Naive B cell (primary cell): ENCODE data around the gene SH3TC1. TPM values are rescaled to one million over a fixed set of nuclear protein-coding genes. Genes with fewer than 3 reads are reported as not detected.

Source experiments
- ATAC-seq, 2 donors: fragments of 150-1000 bp; cut with Tn5 transposase; 2 replicates each; pipeline ENCODE4 v1.10.0; 2021; ENCODE audit warnings: low read depth in 2 of 2, mild to moderate bottlenecking in 2 of 2, moderate library complexity in 2 of 2
- DNase-seq: peaks from one replicate; pipeline ENCODE4 v3.0.0; 2022
- H3K27ac Mint-ChIP-seq, 6 donors: one replicate each; pipeline ENCODE4 v1.8.0; 2020 to 2022; ENCODE audit warnings: mild to moderate bottlenecking in 6 of 6, mixed read lengths in 6 of 6, moderate library complexity in 5 of 6, inconsistent platforms in 2 of 6
- H3K27me3 Mint-ChIP-seq, 3 donors: one replicate each; pipeline ENCODE4 v1.8.0; 2021 to 2022; ENCODE audit warnings: mixed read lengths in 3 of 3, mild to moderate bottlenecking in 1 of 3
- H3K36me3 Mint-ChIP-seq, 2 donors: one replicate each; pipeline ENCODE4 v1.8.0; 2020 to 2022; ENCODE audit warnings: mixed read lengths in 2 of 2, inconsistent platforms in 1 of 2, mild to moderate bottlenecking in 1 of 2
- H3K4me1 Mint-ChIP-seq, 3 donors: one replicate each; pipeline ENCODE4 v1.8.0; 2020 to 2022; ENCODE audit warnings: mixed read lengths in 3 of 3, inconsistent platforms in 1 of 3, mild to moderate bottlenecking in 1 of 3, moderate library complexity in 1 of 3
- H3K4me3 Mint-ChIP-seq, 8 donors: one replicate each; pipeline ENCODE4 v1.8.0; 2020 to 2022; ENCODE audit warnings: mild to moderate bottlenecking in 8 of 8, mixed read lengths in 8 of 8, moderate library complexity in 8 of 8, inconsistent platforms in 2 of 8
- H3K9me3 Mint-ChIP-seq, 7 donors: one replicate each; pipeline ENCODE4 v1.8.0; 2020 to 2022; ENCODE audit warnings: mixed read lengths in 7 of 7, mild to moderate bottlenecking in 5 of 7, inconsistent platforms in 2 of 7, moderate library complexity in 1 of 7
- polyA plus RNA-seq, 6 donors: library from polyadenylated mRNA; unstranded; fragments of 300-500 nt; fragmentation: Illumina TruSeq; gene quantifications; one replicate each; pipeline ENCODE4 v1.2.3, GENCODE V29; 2021; ENCODE audit warnings: low read depth in 6 of 6

Gene SH3TC1
- polyA plus RNA-seq, 6 donors from 2014 or later: 24.1 to 64.3 (median 37.5) TPM

DNA sequence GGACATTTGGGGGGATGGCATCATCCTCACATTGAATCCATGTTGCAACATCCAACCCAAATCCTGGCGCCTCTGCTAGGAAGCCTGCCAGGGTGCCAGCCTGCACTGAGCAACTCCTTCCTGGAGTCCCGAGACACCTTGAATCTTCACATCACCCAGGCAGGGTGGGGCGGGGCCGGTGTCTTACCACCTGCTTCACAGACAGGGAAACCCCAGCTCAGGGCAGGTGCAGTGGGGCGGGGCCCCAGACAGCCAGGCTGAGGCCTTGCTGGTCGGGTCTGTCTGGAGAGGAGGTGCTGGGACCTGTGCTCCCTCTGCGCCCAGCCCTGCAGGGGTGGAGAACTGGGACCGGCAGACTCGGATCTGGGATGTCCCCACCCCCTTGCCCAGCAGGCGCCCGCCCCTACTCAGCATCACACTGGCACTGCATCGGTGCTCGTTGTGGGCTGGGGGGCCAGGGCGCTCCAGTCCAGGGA lies 39.0 kb downstream of the SH3TC1 start:
- peak; percentile 38 for DNase-seq
- Mint-ChIP-seq H3K36me3 (peaks cover 0 to 7% of the 10 kb centered on the region in 2 donors), H3K27ac (peak overlapping the region in 4 of 6 donors; percentile 10 to 80 (median 45)), H3K27me3 (no peaks in the 10 kb centered on the region), H3K4me3 (peak overlapping the region in 1 of 8 donors; percentile 57), H3K9me3 (no peaks in the 10 kb centered on the region), H3K4me1 (peaks cover 0 to 9% (median 3%) of the 10 kb centered on the region in 3 donors)
- ATAC-seq: peak; percentile 53 to 80

DNA sequence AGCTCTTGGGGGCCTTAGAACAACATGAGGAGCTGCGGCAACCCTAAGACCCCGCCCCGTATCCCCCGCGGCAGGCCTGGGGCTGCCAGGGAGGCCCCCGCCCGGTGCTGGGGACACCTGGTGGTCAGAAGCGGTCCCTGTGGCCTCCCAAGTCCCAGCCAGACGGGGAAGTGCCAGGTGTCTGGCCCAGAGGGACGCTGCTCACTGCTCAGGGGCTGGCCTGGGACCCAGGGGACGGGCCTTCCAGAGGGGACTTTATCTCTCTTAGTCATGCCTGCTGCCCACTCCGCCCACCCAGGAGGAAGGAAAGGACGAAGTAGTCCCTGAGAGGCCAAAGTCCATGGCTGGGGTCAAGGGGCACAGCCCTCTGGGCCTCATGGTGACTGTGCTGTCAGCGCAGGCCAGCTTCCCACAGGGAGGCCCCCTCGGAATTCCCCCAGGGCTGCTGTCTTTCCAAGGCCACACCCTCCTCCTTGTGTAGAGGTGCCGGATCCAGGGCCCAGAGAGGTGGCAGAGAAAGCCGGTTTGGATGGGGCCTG lies 39.5 kb downstream of the SH3TC1 start:
- DNase-seq (no peak), ATAC-seq (no peak)
- Mint-ChIP-seq H3K36me3 (peaks cover 0 to 7% of the 10 kb centered on the region in 2 donors), H3K27ac (peak overlapping the region in 1 of 6 donors; percentile 28), H3K27me3 (no peaks in the 10 kb centered on the region), H3K9me3 (no peaks in the 10 kb centered on the region), H3K4me1 (peaks cover 0 to 9% (median 3%) of the 10 kb centered on the region in 3 donors), H3K4me3 (no peak overlapping the region)

DNA sequence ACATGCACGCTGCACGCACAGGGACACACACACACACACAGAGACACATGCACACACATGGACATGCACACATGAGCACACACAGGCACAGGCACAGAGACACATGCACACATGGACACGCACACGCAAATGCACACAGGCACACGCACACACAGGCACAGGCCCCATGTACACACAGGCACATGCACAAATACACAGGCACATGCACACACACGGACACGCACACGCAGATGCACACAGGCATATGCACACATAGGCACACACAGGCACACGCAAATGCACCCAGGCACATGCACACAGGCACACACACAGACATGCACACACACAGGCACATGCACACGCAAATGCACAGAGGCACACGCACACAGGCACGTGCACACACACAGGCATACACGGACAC lies 40.1 kb downstream of the SH3TC1 start:
- H3K9me3 Mint-ChIP-seq: no peaks in the 10 kb centered on the region
- H3K27me3 Mint-ChIP-seq: no peaks in the 10 kb centered on the region
- peaks cover 0 to 7% of the 10 kb centered on the region in 2 donors for H3K36me3 Mint-ChIP-seq
- H3K4me1 Mint-ChIP-seq: peaks cover 0 to 9% (median 3%) of the 10 kb centered on the region in 3 donors
- no peak overlapping the region for H3K4me3 Mint-ChIP-seq
- ATAC-seq (no peak), DNase-seq (no peak)
- peak overlapping the region in 3 of 6 donors; percentile 28 to 51 (median 28) for H3K27ac Mint-ChIP-seq

DNA sequence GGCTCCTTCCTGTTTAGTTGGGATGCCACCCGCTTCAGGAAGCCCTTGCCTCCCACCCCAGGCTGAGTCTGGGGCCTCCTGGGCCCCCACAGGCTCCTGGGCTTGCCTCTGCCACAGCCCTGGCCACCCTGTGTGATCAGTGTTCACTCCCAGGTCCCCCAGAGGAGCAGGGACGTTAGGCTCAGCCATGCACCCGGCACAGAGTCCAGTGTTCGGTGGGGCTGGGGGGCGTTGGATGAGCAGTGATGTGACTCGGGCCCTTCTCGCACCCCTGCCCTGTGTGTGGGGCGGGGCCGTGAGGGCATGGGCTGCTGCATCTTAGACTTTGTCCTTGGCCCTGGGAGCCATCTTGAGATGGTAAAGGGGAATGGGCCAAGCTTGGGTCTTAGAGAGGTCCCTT lies 40.6 kb downstream of the SH3TC1 start:
- Mint-ChIP-seq H3K27me3 (no peaks in the 10 kb centered on the region), H3K36me3 (peaks cover 0 to 7% of the 10 kb centered on the region in 2 donors), H3K27ac (no peak overlapping the region), H3K9me3 (no peaks in the 10 kb centered on the region), H3K4me3 (no peak overlapping the region), H3K4me1 (peaks cover 0 to 9% (median 3%) of the 10 kb centered on the region in 3 donors)
- DNase-seq: no peak
- no peak for ATAC-seq

DNA sequence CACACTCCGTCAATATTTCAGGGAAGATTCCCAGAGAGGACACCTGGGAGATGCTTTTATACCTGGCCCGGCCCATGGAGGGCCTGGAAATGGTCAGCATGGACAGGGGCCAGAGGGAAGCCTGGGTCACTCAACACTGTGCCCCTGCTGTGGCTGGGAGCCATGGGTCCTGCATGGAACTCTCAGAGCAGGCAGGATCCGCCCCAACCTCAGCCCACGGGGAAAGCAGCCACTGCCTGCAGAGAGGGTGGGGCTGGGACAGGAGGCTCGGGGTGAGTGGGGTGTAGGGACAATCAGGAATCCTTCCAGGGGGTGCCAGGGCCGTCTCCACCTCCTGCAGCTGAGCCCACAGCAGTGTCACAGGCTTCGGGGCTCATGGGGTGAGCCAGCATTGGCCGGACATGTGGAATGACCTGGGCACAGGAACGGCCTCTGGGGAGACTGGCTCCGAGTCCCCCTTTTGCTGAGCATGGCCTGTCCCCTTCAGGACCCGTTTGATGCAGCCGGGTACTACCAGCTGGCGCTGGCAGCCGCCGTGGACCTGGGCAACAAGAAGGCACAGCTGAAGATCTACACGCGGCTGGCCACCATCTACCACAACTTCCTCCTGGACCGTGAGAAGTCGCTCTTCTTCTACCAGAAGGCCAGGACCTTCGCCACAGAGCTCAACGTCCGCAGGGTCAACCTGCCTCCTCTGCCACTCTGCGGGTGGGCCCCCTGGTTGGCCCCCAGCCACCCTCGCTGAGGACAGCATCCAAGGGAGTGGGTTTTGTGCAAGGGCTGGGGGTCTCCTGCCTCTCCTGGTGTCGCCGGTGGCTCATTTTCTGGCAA lies 41.3 kb downstream of the SH3TC1 start:
- H3K4me1 Mint-ChIP-seq: peaks cover 0 to 9% (median 3%) of the 10 kb centered on the region in 3 donors
- ATAC-seq (no peak), DNase-seq (no peak)
- no peak overlapping the region for H3K4me3 Mint-ChIP-seq
- H3K36me3 Mint-ChIP-seq: peaks cover 0 to 7% of the 10 kb centered on the region in 2 donors
- no peaks in the 10 kb centered on the region for H3K27me3 Mint-ChIP-seq
- no peaks in the 10 kb centered on the region for H3K9me3 Mint-ChIP-seq
- peak overlapping the region in 1 of 6 donors; percentile 64 for H3K27ac Mint-ChIP-seq

DNA sequence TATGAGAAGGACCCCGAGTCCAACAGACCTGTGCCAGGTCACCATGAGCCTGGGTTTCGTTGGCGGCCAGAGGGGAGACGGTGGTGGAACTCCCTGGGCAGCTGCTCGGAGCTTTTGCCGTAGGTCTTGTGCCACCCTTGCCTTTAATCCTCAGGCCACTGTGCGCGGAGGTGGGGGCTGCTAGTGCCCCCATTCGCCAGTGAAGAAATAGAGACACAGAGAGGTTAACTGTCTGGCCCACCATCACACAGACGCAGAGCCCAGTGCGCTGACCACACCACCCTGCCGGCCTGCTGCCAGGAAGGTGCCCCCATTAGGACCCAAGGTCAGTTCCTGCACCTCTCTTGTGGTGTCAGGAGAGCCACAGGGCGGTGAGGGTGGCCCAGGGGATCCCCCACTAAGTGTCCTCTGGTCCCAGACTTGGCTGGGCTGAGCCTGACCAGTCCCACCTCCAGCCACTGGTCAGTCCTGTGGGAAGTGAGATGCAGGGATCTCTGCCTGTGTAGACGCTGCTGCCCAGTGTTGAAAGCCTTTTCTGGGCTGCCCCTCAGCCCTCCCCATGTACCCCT lies 42.2 kb downstream of the SH3TC1 start:
- Mint-ChIP-seq H3K4me1 (peaks cover 0 to 9% (median 3%) of the 10 kb centered on the region in 3 donors), H3K27ac (peak overlapping the region in 1 of 6 donors; percentile 64), H3K9me3 (no peaks in the 10 kb centered on the region), H3K4me3 (peak overlapping the region in 1 of 8 donors; percentile 62), H3K27me3 (no peaks in the 10 kb centered on the region), H3K36me3 (peaks cover 0 to 7% of the 10 kb centered on the region in 2 donors)
- ATAC-seq (no peak), DNase-seq (no peak)

DNA sequence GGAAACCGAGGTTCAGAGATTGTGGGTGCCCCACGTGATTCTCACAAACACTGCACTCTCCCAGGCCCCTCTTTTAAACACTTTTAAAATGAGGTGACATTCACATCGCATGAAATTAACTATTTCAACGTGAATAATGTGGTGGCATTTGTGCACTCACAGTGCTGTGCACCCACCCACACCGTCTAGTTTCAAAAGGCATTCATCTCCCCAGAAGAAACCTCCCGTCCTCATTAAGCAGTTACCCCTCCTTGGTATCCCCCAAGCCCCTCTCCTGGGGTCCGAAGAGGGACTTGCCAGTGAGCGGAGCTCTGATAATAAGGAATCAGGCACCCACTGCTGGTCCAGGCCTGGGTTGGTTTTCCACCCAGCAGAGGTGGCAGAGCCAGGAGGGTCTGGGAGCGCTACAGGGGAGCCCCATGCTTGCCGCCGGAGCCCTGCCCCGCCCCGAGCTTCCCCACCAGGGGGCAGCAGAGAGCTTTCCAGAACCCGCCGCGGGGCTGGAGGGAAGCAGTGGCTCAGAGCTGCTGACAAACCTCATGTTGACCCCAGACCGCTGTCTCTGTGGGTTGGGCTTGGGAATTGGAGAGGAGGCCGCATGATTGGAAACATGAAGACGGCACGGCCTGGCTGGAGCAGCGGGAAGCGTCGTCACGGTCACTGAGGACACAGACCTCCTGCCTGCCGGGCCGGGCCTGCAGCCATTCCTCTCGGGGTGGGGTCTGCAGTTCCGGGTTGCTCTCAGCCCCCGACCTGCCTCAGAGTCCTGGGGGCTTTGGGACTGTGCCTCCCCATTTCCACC lies 43.0 kb downstream of the SH3TC1 start:
- Mint-ChIP-seq H3K9me3 (no peaks in the 10 kb centered on the region), H3K4me3 (peak overlapping the region in 1 of 8 donors; percentile 62), H3K27ac (peak overlapping the region in 3 of 6 donors; percentile 44 to 78 (median 66)), H3K4me1 (peaks cover 0 to 9% (median 3%) of the 10 kb centered on the region in 3 donors), H3K36me3 (peaks cover 0 to 7% of the 10 kb centered on the region in 2 donors), H3K27me3 (no peaks in the 10 kb centered on the region)
- ATAC-seq: peak; percentile 71 to 82
- DNase-seq: peak; percentile 71

DNA sequence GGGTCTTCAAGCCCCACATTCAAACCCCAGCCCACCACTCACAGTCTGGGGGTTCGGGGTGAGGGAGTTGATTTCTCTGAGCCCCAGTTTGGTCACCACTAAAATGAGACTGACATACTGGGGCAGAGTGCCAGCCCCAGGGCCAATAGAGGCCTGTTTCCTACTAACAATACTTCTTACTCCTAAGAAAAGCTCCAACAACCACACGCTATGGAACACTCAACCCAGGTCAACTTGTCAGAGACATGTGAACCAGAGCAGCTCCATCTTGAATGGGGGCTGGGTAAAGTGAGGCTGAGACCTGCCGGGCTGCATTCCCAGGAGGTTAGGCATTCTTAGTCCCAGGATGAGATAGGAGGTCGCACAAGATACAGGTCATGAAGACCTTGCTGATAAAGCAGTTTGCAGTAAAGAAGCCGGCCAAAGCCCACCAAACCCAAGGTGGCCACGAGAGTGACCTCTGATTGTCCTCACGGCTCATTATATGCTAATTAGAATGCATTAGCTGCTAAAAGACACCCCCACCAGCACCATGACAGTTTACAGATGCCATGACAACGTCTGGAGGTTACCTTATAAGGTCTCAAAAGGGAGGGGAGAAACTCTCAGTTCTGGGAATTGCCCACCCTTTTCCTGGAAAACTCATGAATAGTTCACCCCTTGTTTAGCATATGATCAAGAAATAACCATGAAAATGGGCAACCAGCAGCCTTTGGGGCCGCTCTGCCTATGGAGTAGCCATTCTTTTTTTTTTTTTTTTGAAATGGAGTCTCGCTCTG lies 43.9 kb downstream of the SH3TC1 start:
- H3K27ac Mint-ChIP-seq: no peak overlapping the region
- H3K4me3 Mint-ChIP-seq: peak overlapping the region in 1 of 8 donors; percentile 26
- ATAC-seq (no peak), DNase-seq (no peak)
- H3K27me3 Mint-ChIP-seq: no peaks in the 10 kb centered on the region
- H3K36me3 Mint-ChIP-seq: peaks cover 0 to 7% of the 10 kb centered on the region in 2 donors
- H3K4me1 Mint-ChIP-seq: peaks cover 0 to 9% (median 3%) of the 10 kb centered on the region in 3 donors
- no peaks in the 10 kb centered on the region for H3K9me3 Mint-ChIP-seq

DNA sequence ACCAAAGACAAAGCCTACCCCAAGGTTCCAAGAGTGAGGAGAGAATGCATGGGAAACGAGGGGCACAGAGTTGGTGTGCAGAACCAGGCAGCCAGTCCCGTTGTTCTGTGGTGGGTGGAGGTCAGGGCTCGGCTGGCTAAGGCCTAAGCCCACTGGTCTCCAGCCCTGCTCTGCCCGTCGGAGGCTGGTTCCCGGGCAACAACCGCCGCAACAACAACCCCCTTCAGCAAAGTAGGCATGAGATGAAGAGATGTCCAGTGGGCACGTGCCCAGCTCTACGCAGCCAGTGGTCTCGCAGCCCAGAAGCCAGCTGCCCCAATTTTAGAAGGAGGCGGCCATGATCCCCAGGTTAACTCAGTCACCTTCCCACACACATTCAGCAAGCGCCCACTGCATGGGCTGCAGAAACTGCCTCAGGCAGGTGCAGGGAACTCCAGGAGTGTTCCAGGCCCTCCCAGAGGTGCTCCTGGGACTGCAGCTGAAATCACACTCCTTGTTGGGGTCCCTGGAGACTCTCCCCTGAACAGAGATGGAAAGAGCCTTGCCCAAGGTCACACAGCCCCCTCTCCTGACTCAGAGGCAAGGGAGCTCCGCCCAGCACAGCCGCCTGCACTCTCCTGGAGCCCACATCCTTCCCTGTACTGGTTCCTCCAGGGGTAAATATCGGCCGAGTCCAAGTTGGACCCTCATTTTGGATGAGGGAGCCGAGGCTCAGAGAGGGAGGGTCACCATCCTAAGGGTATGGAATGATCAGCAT lies 45.1 kb downstream of the SH3TC1 start:
- no peak for DNase-seq
- no peaks in the 10 kb centered on the region for H3K9me3 Mint-ChIP-seq
- peaks cover 0 to 2% of the 10 kb centered on the region in 2 donors for H3K36me3 Mint-ChIP-seq
- peaks cover 0 to 6% (median under 1%) of the 10 kb centered on the region in 3 donors for H3K4me1 Mint-ChIP-seq
- ATAC-seq: no peak
- peak overlapping the region in 1 of 8 donors; percentile 15 for H3K4me3 Mint-ChIP-seq
- peak overlapping the region in 1 of 6 donors; percentile 38 for H3K27ac Mint-ChIP-seq
- H3K27me3 Mint-ChIP-seq: peaks cover 0 to under 1% (median 0%) of the 10 kb centered on the region in 3 donors

DNA sequence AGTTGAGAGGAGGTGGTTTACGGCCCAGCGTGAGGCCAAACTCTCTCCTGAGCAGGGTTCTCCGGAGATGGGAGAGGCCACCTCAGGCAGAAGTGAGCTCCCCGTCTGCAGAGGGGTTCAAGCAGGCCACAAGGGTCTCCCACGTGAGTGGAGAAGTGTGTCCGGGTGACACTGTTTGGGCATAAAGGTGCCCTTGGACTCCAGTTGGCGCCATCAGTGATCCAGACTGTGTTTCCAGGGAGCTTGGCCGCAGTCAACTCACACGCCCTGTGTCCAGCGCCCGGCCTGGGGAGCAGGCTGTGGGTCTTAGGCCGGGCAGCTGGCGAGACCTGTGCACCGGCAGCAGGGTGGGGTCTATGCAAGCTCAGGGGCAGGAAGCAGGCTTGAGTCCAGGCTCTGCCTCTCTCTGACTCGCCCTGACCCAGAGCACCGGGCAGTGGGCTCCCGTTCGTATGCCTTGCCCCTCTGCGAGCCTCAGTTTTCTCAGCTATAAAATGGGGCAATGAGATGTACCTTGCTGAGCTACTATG lies 45.9 kb downstream of the SH3TC1 start:
- Mint-ChIP-seq H3K27ac (peak overlapping the region in 1 of 6 donors; percentile 32), H3K4me3 (no peak overlapping the region), H3K27me3 (peaks cover 0 to 4% (median 0%) of the 10 kb centered on the region in 3 donors), H3K9me3 (no peaks in the 10 kb centered on the region), H3K36me3 (no peaks in the 10 kb centered on the region), H3K4me1 (peaks cover 0 to 6% (median 0%) of the 10 kb centered on the region in 3 donors)
- ATAC-seq (no peak), DNase-seq (no peak)

DNA sequence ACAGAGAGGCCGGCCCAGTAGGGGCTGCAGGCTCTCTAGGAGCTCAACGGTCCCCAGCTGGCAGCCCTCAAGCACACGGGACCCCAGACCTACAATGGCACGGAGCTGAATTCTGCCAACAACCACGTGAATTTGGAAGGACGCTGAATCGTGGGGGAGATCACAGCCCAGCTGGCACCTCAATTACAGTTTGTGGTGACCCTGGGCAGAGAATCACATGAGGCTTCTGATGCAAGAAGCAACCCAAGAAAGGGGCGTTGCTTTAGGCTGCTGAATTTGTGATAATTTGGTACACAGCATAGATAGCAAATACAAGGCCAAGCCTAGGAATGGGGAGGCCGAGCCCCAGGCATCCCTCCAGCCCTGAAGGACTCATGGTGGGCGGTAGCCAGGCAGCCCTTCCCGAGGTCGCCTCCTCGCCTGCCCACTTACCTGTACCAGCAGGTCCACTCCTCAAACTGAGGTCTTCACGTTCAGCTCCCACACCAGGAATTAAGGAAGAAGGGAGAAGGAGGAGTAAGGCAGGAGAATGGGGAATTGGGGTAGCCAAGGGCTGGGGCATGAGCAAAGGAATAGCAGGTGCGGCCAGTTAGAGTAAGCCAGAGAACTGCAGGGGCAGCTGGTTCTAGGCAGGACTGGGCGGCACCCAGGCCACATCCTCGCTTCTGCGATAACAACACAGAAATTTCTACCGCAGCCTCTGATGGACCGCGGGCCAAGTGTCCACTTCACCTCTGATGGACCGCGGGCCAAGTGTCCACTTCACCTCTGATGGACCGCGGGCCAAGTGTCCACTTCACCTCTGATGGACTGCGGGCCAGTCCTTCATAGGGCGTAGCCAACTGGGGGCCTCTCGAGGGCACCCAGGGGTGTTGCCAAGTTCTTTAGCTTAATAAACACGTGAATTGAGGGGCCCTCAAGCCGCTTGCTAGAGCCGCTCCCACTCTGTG lies 47.1 kb downstream of the SH3TC1 start:
- H3K27ac Mint-ChIP-seq: no peak overlapping the region
- DNase-seq (no peak), ATAC-seq (no peak)
- peaks cover 0 to 4% (median 0%) of the 10 kb centered on the region in 3 donors for H3K27me3 Mint-ChIP-seq
- H3K4me3 Mint-ChIP-seq: no peak overlapping the region
- H3K9me3 Mint-ChIP-seq: no peaks in the 10 kb centered on the region
- no peaks in the 10 kb centered on the region for H3K36me3 Mint-ChIP-seq
- peaks cover 0 to 6% (median 0%) of the 10 kb centered on the region in 3 donors for H3K4me1 Mint-ChIP-seq
